HepG2 (cell line): ENCODE results near the gene CHMP4B. TPM values are rescaled to one million over a fixed set of nuclear protein-coding genes. Genes with fewer than 3 reads are reported as not detected.
A peak's percentile ranks its signal among the peaks of the same experiment; 100 is the strongest.

Source experiments
- ARHGAP35 ChIP-seq: sonication (generic); formaldehyde crosslinking; IDR thresholded peaks from 2 replicates; pipeline ENCODE4 v1.9.0; 2022; ENCODE audit warnings: mild to moderate bottlenecking, inconsistent platforms, moderate library complexity, missing genetic modification reagents, borderline replicate concordance
- ATAD3A ChIP-seq: sonication (generic); formaldehyde crosslinking; IDR thresholded peaks from 2 replicates; pipeline ENCODE4 v1.4.0; 2020; ENCODE audit warnings: missing genetic modification reagents
- ATRX ChIP-seq: sonication (generic); formaldehyde crosslinking; IDR thresholded peaks from 2 replicates; pipeline ENCODE4 v1.4.0; 2020; ENCODE audit warnings: missing genetic modification reagents, borderline replicate concordance
- CENPT ChIP-seq: sonication (generic); formaldehyde crosslinking; IDR thresholded peaks from 2 replicates; pipeline ENCODE4 v1.8.0; 2022; ENCODE audit warnings: low read depth, mild to moderate bottlenecking, moderate library complexity, missing genetic modification reagents
- ELF3 ChIP-seq: IDR thresholded peaks from 2 replicates; pipeline ENCODE4 v1.6.1; 2016; ENCODE audit warnings: missing genetic modification reagents, missing compliant biosample characterization
- FOXC1 ChIP-seq: sonication (generic); formaldehyde crosslinking; IDR thresholded peaks from 2 replicates; pipeline ENCODE4 v1.8.0; 2022; ENCODE audit warnings: mild to moderate bottlenecking, missing genetic modification reagents, borderline replicate concordance
- GMEB2 ChIP-seq: IDR thresholded peaks from 2 replicates; pipeline ENCODE4 v1.6.1; 2016; ENCODE audit warnings: missing biosample characterization, missing genetic modification reagents, low read depth
- HNF1B ChIP-seq: sonication (generic); formaldehyde crosslinking; IDR thresholded peaks from 2 replicates; pipeline ENCODE4 v1.5.1; 2020; ENCODE audit warnings: mild to moderate bottlenecking, moderate library complexity, missing genetic modification reagents
- HNRNPL ChIP-seq: fragments of 200-400 bp; formaldehyde crosslinking; IDR thresholded peaks from 2 replicates; pipeline ENCODE4 v1.6.1; 2017; ENCODE audit warnings: mild to moderate bottlenecking, low read depth, low read length
- PHF5A ChIP-seq: IDR thresholded peaks from one replicate; pipeline ENCODE4 v1.6.1; 2018; ENCODE audit warnings: low read depth, missing genetic modification reagents; ENCODE audit not compliant: unreplicated experiment
- SMAD1 ChIP-seq: sonication (generic); formaldehyde crosslinking; IDR thresholded peaks from 2 replicates; pipeline ENCODE4 v1.4.0; 2020; ENCODE audit warnings: missing genetic modification reagents, low read depth, mild to moderate bottlenecking, borderline replicate concordance
- SP2 ChIP-seq: sonication (generic); formaldehyde crosslinking; IDR thresholded peaks from 2 replicates; pipeline ENCODE4 v1.5.1; 2020; ENCODE audit warnings: mild to moderate bottlenecking, missing genetic modification reagents
- SPEN ChIP-seq: sonication (generic); formaldehyde crosslinking; IDR thresholded peaks from 2 replicates; pipeline ENCODE4 v1.5.1; 2020; ENCODE audit warnings: low read depth, mild to moderate bottlenecking, missing genetic modification reagents
- YY1 ChIP-seq: IDR thresholded peaks from 2 replicates; pipeline ENCODE4 v1.6.1; 2011; ENCODE audit warnings: low read length, low read depth, moderate library complexity, mild to moderate bottlenecking; ENCODE audit not compliant: insufficient read depth, insufficient replicate concordance
- ZFP41 ChIP-seq: sonication (generic); formaldehyde crosslinking; IDR thresholded peaks from 2 replicates; pipeline ENCODE4 v1.4.0; 2020; ENCODE audit warnings: mild to moderate bottlenecking, missing genetic modification reagents, borderline replicate concordance
- ZGPAT ChIP-seq: IDR thresholded peaks from 2 replicates; pipeline ENCODE4 v1.6.1; 2016; ENCODE audit warnings: mild to moderate bottlenecking
- ZNF329 ChIP-seq: sonication (generic); formaldehyde crosslinking; IDR thresholded peaks from 2 replicates; pipeline ENCODE4 v1.9.0; 2021; ENCODE audit warnings: low read depth, mild to moderate bottlenecking, missing genetic modification reagents
- ZNF431 ChIP-seq: sonication (generic); formaldehyde crosslinking; IDR thresholded peaks from 2 replicates; pipeline ENCODE4 v1.9.0; 2022; ENCODE audit warnings: missing genetic modification reagents, low read depth, mild to moderate bottlenecking, borderline replicate concordance
- ZNF510 ChIP-seq: sonication (generic); formaldehyde crosslinking; IDR thresholded peaks from 2 replicates; pipeline ENCODE4 v1.4.0; 2020; ENCODE audit warnings: low read depth, mild to moderate bottlenecking, missing genetic modification reagents
- ZNF512B ChIP-seq: sonication (generic); formaldehyde crosslinking; IDR thresholded peaks from 2 replicates; pipeline ENCODE4 v1.5.1; 2020; ENCODE audit warnings: missing genetic modification reagents, mild to moderate bottlenecking, borderline replicate concordance
- ZSCAN30 ChIP-seq: sonication (generic); formaldehyde crosslinking; IDR thresholded peaks from 2 replicates; pipeline ENCODE4 v1.5.0; 2020; ENCODE audit warnings: mild to moderate bottlenecking, missing genetic modification reagents
- polyA plus RNA-seq, 8 experiments: library from polyadenylated mRNA; depleted of rRNA in 3 of 8; stranded (reverse) in 7 of 8; unstranded in 1 of 8; fragments of >200 nt; fragmentation: Illumina TruSeq in 4 of 8; extraction: Trizol in 4 of 8; gene quantifications; 2 replicates each; pipeline versions ENCODE4 v1.2.1 to v1.2.3, GENCODE V29; 2011 to 2016; ENCODE audit warnings: low read depth in 4 of 8, missing spikeins in 1 of 8, mixed read lengths in 1 of 8; ENCODE audit not compliant: insufficient read depth in 1 of 8
- total RNA-seq, 5 experiments: library from RNA; depleted of rRNA; stranded (reverse); fragments of >200 nt; fragmentation: Illumina TruSeq; extraction: Trizol; gene quantifications; 2 replicates each; pipeline ENCODE4 v1.2.3, GENCODE V29; 2016; ENCODE audit warnings: low read depth in 1 of 5

Gene CHMP4B
- total and polyA plus RNA-seq, 2 of the 13 experiments (the other 11 are each of a cell fraction or from before 2014, with no cell fraction given): 40.1 to 45.6 TPM

GRCh38 chr20:33862709-33863403, 51.7 kb downstream of the CHMP4B start (continued):
- peak; percentile 58 for TF ChIP-seq HNF1B (CRISPR knock-in tag)
- TF ChIP-seq ZNF512B (CRISPR knock-in tag): no peak; the same call in 1 of the 2 replicates
- no peak for TF ChIP-seq ATRX (CRISPR knock-in tag)
- no peak for TF ChIP-seq FOXC1 (CRISPR knock-in tag)
- TF ChIP-seq PHF5A (CRISPR knock-in tag): no peak
- TF ChIP-seq SP2 (CRISPR knock-in tag): peak; percentile 30; the same call in 1 of the 2 replicates
- TF ChIP-seq SPEN (CRISPR knock-in tag): no peak
- no peak for TF ChIP-seq ZNF329 (CRISPR knock-in tag)
- no peak for TF ChIP-seq HNRNPL
- no peak for TF ChIP-seq ZSCAN30 (CRISPR knock-in tag)
- no peak for TF ChIP-seq ZNF510
- TF ChIP-seq ZFP41 (CRISPR knock-in tag): no peak
- no peak for TF ChIP-seq GMEB2
- TF ChIP-seq ZNF431 (CRISPR knock-in tag): no peak
- peak; percentile 45 for TF ChIP-seq YY1
- TF ChIP-seq ARHGAP35 (CRISPR knock-in tag): no peak
- no peak for TF ChIP-seq CENPT (CRISPR knock-in tag)
- peak; percentile 77; the same call in 1 of the 2 replicates for TF ChIP-seq SMAD1 (CRISPR knock-in tag)
- no peak for TF ChIP-seq ATAD3A (CRISPR knock-in tag)
- TF ChIP-seq ZGPAT: no peak
- TF ChIP-seq ELF3 (CRISPR knock-in tag): no peak
